HG03520 (cell line): ENCODE data around the gene PAPOLB.

Experiments
- ATAC-seq: cut with Tn5 transposase; IDR thresholded peaks from one replicate; pipeline ENCODE4 v1.9.1; 2021; ENCODE audit warnings: mild to moderate bottlenecking, moderate library complexity; ENCODE audit not compliant: unreplicated experiment

The PAPOLB gene

GRCh38 chr7:4878336-4879335 is 16.8 kb upstream of the PAPOLB start:
- no peak for ATAC-seq

- no peak for ATAC-seq
Measured at GRCh38 chr7:4876586-4876985, 14.8 kb upstream of the PAPOLB start.

GRCh38 chr7:4875391-4875790 is 13.6 kb upstream of the PAPOLB start:
- no peak for ATAC-seq

GRCh38 chr7:4873071-4873944 is 11.5 kb upstream of the PAPOLB start:
- ATAC-seq: no peak

- no peak for ATAC-seq
Measured at GRCh38 chr7:4871930-4872675, 10.3 kb upstream of the PAPOLB start.

- ATAC-seq: no peak
Measured at GRCh38 chr7:4871056-4871680, 9.3 kb upstream of the PAPOLB start.

DNA sequence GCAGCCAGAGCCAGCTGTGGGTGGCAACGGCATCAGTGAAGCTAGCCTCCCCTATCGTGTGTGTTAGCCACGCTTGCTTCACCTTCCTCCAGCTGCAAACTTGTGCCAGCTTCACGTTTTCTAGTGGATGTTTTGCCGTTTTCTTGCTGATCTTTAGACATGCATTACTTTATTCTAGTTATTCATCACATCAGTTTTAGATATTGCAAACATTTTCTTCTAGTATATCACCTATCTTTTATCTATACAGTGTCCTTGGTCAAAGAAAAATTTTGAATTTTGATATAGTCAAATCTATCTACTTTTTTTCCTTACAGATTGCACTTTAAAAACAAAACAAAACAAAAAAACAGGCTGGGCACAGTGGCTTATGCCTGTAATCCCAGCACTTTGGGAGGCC is 6.7 kb upstream of the PAPOLB start:
- no peak for ATAC-seq

GRCh38 chr7:4866528-4867496 is 5.0 kb upstream of the PAPOLB start:
- ATAC-seq: no peak

GRCh38 chr7:4862156-4862555 is 326 bp upstream of the PAPOLB start:
- no peak for ATAC-seq

GRCh38 chr7:4861227-4861626 is 603 bp downstream of the PAPOLB start:
- ATAC-seq: no peak

DNA sequence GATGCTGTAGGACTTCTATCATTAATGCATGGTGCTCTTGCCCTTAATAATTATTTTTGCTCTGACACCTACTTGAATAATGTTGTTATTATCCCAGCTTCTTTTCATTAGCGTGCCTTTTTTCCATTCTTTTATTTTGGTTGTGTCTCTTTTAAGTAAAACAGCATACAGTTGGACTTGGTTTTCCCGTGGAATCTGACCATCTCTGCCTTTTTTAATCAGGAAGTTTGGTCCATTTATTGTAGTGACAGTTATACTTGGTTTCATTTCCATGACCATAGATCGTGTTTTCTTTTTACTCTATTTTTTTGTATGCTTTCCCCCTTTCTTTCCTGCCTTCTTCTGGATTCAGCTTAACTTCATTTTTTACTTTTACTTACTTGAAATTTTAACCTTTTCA is 4.6 kb downstream of the PAPOLB start:
- no peak for ATAC-seq

DNA sequence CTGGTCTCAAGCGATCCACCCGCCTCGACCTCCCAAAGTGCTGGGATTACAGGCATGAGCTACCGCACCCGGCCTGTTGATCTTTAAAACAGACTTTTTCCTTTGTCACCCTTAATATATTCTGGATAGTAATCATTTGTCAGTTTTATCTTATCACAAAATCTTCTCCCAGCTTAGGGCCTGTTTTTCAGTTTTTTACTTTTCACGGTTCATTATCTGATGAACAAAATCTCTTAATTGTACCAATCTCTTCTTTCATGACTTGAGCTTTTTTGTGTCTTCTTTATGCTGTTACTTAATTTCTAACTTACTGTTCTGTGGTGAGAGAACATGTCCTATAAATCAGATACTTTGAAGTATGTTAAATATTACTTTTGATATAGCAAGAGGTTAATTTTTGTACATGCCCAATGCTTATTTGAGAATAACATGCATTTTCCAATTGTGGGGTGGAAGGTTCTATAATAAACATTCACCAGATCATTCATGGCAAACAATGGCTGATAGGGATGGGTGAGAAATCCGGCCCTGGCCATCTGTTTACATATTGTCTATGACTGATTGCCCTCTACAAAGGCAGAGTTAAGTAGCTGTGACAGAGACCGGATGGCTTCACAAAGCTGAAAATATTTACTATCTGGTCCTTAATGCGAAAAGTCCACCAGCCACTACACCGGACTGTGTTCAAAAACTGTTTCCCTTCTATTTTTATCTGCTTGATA is 5.3 kb downstream of the PAPOLB start:
- no peak for ATAC-seq

GRCh38 chr7:4854916-4855315 is 6.9 kb downstream of the PAPOLB start:
- ATAC-seq: no peak

GRCh38 chr7:4851459-4852422 is 10.1 kb downstream of the PAPOLB start:
- ATAC-seq: no peak

DNA sequence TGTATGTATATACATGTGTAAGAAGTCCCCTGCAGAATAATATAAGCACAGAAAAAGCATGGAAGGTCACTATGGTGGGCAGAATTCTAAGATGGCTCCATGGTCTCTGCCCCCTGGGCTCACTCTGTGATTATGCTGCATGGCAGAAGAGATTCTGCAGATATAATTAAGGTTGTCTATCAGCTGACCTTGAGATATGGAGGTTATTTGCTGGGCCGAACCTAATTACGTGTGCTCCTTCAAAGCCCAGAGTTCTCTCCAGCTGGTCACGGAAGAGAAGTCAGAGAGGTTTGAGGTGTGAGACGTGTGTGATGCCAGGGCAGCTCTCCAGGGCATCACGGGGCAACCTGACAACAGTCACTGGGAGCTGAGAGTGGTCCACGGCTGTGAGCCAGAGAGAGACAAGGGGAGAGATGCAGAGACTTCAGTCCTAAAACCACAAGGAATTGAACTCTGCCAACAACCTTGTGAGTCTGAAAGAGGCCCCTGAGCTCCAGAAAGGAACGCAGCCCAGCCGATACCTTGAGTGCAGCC is 11.5 kb downstream of the PAPOLB start:
- no peak for ATAC-seq

DNA sequence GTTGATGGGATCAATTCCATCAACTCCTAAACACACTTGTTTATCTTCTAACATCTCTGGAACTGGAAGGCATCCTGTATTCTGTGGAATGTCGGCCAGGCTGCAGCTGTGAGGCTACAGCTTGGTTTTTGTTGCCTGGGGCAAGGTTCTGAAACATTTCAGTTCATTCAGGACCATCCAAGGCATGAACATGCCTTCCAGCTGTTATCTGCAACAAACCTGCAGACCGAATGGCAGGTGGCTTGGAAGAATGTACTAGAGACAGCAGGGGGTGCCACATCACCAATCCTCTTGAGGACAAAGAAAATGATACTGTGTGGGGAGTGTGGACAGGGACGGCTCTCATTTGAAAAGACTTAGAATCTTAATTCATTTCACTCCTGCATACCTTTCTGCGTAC is 12.4 kb downstream of the PAPOLB start:
- no peak for ATAC-seq

DNA sequence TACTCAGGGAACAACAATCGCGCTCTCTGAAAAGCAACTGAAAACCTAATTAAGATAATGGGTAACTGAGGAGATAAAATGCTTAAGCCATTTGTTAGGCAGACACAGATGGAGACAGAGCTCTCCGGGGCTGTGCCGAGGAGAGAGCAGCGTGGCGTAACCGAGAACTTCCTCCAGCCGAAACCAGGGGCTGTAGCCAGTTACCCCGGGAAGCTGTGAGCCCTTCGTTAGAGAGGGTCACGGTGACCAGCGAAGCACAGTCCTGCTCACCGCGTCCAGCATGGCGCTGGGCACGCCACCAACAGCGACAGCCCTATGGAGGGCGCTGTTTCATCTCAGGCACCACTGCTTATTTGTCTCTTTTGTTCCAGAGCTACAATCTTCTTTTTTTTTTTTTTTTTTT is 16.1 kb downstream of the PAPOLB start:
- no peak for ATAC-seq
